ENCODE measurements around the gene GALNT17.

DNA sequence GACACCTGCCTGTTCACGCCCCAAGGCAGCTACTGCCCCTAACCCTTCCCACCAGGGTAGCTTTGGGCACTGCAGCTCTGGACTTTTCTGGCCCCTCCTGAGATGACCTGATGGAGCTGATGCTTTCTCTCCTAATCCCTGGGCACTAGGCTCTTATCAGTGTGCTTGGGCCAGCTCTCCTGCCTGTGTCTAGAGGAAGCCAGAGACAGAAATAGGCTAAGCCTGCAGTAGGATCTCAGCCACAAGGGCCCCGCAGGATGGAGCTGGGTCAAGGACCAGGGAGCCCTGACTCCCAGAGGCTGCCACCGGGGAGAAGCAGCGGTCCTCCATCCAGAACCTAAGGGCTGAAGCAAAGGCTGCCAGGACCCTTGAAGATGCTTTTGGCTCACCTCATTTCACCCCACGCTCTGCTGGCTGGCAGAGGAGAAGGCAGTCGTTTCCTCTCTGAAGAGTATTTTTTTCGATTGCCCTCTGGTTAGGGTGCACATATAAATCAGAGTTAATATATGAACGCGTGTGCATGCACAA, 580.8 kb downstream of the GALNT17 start:
- TF ChIP-seq EZH2 (IDR thresholded peaks at IDR 0.05) (no peak), POLR2AphosphoS5 (IDR thresholded peaks at IDR 0.05; ENCODE audit: borderline replicate concordance, low read depth, low read length) (no peak), FOXP2 (optimal IDR thresholded peaks at IDR 0.05; ENCODE audit: control extremely low read depth, extremely low read length, insufficient read depth) (no peak)
